ENCODE results near the gene DNASE1.

GRCh38 chr16:3671424-3671823, 16.9 kb downstream of the DNASE1 start:
- TF ChIP-seq CTCF (IDR thresholded peaks at IDR 0.05; ENCODE audit: low read depth, low read length) (no peak), EZH2phosphoT487 (IDR thresholded peaks at IDR 0.05; ENCODE audit: low read depth) (no peak)
